ENCODE results near the gene ADAMTSL1.

The ADAMTSL1 gene

DNA sequence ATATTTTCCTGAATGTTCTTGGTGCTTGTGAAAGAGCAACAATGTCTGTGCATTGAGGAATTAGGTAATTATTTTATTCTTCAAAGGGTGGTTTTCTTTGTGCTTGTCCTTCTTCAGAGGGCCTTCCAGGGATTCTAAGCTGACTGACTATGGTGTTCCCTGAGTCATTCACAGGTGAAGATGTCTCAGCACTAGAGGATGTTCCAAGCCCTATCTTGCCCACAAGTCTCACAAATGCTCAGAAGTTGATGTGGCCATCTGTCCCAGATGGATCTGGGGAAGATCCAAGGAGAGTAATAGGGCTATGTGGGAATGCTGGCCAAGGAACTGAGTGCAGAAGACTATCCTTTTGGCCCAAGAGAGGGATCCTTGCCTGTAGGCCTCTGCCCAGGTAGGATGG lies 120.9 kb downstream of the ADAMTSL1 start:
- H3K4me3 ChIP-seq (ENCODE audit: low read depth in 1 of 2, low read length in 2 of 2), result no peak overlapping the region

GRCh38 chr9:18595597-18595996 lies 121.6 kb downstream of the ADAMTSL1 start:
- Histone ChIP-seq H3K36me3 (ENCODE audit: insufficient read depth, low read length) (no peaks in the 10 kb centered on the region), H3K4me3 (ENCODE audit: low read depth in 1 of 2, low read length in 2 of 2) (no peak overlapping the region), H3K27ac (ENCODE audit: low read depth, low read length) (no peak overlapping the region), H3K9ac (ENCODE audit: low read length) (no peak overlapping the region), H3K9me3 (ENCODE audit: low read length) (no peaks in the 10 kb centered on the region), H3K4me1 (ENCODE audit: insufficient read depth, low read length) (no peaks in the 10 kb centered on the region), H3K27me3 (ENCODE audit: control insufficient read depth in 1 of 2, insufficient read depth in 2 of 2, low read length in 2 of 2) (no peaks in the 10 kb centered on the region)

More for the DNA sequence above, 120.9 kb downstream of the ADAMTSL1 start:
- no peak overlapping the region for H3K9ac ChIP-seq (ENCODE audit: low read length)
- H3K36me3 ChIP-seq (ENCODE audit: insufficient read depth, low read length), result no peaks in the 10 kb centered on the region
- H3K4me1 ChIP-seq (ENCODE audit: insufficient read depth, low read length), result no peaks in the 10 kb centered on the region
- H3K27ac ChIP-seq (ENCODE audit: low read depth, low read length), result no peak overlapping the region
- H3K9me3 ChIP-seq (ENCODE audit: low read length), result no peaks in the 10 kb centered on the region
- H3K27me3 ChIP-seq (ENCODE audit: control insufficient read depth in 1 of 2, insufficient read depth in 2 of 2, low read length in 2 of 2), result no peaks in the 10 kb centered on the region

DNA sequence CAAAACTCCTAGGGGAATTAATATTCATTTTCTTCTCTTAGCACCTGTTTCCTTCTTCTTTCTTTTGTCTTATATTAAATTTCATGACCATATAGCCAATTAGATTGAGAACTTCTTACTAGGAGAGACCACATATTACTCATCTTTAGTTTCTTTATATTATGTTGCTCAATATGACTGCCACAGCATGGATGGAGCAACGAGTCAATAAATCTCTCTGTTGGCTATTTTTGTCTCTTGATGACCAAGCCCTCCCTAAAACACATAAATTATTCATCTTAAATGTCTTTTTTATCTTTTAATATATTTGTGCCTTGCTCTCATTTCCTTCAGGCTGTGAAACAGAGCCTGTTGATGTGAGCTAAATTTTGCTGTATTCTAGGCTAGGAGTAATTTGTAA lies 123.0 kb downstream of the ADAMTSL1 start:
- Histone ChIP-seq H3K9me3 (ENCODE audit: low read length) (no peaks in the 10 kb centered on the region), H3K27me3 (ENCODE audit: control insufficient read depth in 1 of 2, insufficient read depth in 2 of 2, low read length in 2 of 2) (no peaks in the 10 kb centered on the region), H3K36me3 (ENCODE audit: insufficient read depth, low read length) (no peaks in the 10 kb centered on the region), H3K4me3 (ENCODE audit: low read depth in 1 of 2, low read length in 2 of 2) (no peak overlapping the region), H3K4me1 (ENCODE audit: insufficient read depth, low read length) (no peaks in the 10 kb centered on the region), H3K9ac (ENCODE audit: low read length) (no peak overlapping the region), H3K27ac (ENCODE audit: low read depth, low read length) (no peak overlapping the region)

GRCh38 chr9:18598969-18599368 lies 125.0 kb downstream of the ADAMTSL1 start:
- no peak overlapping the region for H3K27ac ChIP-seq (ENCODE audit: low read depth, low read length)

GRCh38 chr9:18601026-18601425 lies 127.1 kb downstream of the ADAMTSL1 start:
- Histone ChIP-seq H3K9me3 (ENCODE audit: low read length) (no peaks in the 10 kb centered on the region), H3K27me3 (ENCODE audit: control insufficient read depth in 1 of 2, insufficient read depth in 2 of 2, low read length in 2 of 2) (no peaks in the 10 kb centered on the region), H3K9ac (ENCODE audit: low read length) (no peak overlapping the region), H3K4me1 (ENCODE audit: insufficient read depth, low read length) (peaks cover 14% of the 10 kb centered on the region), H3K4me3 (ENCODE audit: low read depth in 1 of 2, low read length in 2 of 2) (no peak overlapping the region), H3K27ac (ENCODE audit: low read depth, low read length) (no peak overlapping the region), H3K36me3 (ENCODE audit: insufficient read depth, low read length) (no peaks in the 10 kb centered on the region)

More at GRCh38 chr9:18598969-18599368, 125.0 kb downstream of the ADAMTSL1 start:
- Histone ChIP-seq H3K9me3 (ENCODE audit: low read length) (no peaks in the 10 kb centered on the region), H3K27me3 (ENCODE audit: control insufficient read depth in 1 of 2, insufficient read depth in 2 of 2, low read length in 2 of 2) (no peaks in the 10 kb centered on the region), H3K4me3 (ENCODE audit: low read depth in 1 of 2, low read length in 2 of 2) (no peak overlapping the region), H3K36me3 (ENCODE audit: insufficient read depth, low read length) (no peaks in the 10 kb centered on the region), H3K4me1 (ENCODE audit: insufficient read depth, low read length) (no peaks in the 10 kb centered on the region), H3K9ac (ENCODE audit: low read length) (no peak overlapping the region)

GRCh38 chr9:18601956-18602355 lies 128.0 kb downstream of the ADAMTSL1 start:
- Histone ChIP-seq H3K27ac (ENCODE audit: low read depth, low read length) (no peak overlapping the region), H3K36me3 (ENCODE audit: insufficient read depth, low read length) (no peaks in the 10 kb centered on the region), H3K27me3 (ENCODE audit: control insufficient read depth in 1 of 2, insufficient read depth in 2 of 2, low read length in 2 of 2) (no peaks in the 10 kb centered on the region), H3K9ac (ENCODE audit: low read length) (no peak overlapping the region), H3K4me3 (ENCODE audit: low read depth in 1 of 2, low read length in 2 of 2) (no peak overlapping the region), H3K9me3 (ENCODE audit: low read length) (no peaks in the 10 kb centered on the region), H3K4me1 (ENCODE audit: insufficient read depth, low read length) (peaks cover 23% of the 10 kb centered on the region)

GRCh38 chr9:18604767-18605730 lies 131.1 kb downstream of the ADAMTSL1 start:
- no peak overlapping the region for H3K9ac ChIP-seq (ENCODE audit: low read length)
- H3K9me3 ChIP-seq (ENCODE audit: low read length), result no peaks in the 10 kb centered on the region
- peak overlapping the region; percentile 27 for H3K27ac ChIP-seq (ENCODE audit: low read depth, low read length)
- no peaks in the 10 kb centered on the region for H3K36me3 ChIP-seq (ENCODE audit: insufficient read depth, low read length)
- peak overlapping the region in 1 of 2 donors; percentile 20 for H3K4me3 ChIP-seq (ENCODE audit: low read depth in 1 of 2, low read length in 2 of 2)
- no peaks in the 10 kb centered on the region for H3K27me3 ChIP-seq (ENCODE audit: control insufficient read depth in 1 of 2, insufficient read depth in 2 of 2, low read length in 2 of 2)
- H3K4me1 ChIP-seq (ENCODE audit: insufficient read depth, low read length), result peaks cover 23% of the 10 kb centered on the region

DNA sequence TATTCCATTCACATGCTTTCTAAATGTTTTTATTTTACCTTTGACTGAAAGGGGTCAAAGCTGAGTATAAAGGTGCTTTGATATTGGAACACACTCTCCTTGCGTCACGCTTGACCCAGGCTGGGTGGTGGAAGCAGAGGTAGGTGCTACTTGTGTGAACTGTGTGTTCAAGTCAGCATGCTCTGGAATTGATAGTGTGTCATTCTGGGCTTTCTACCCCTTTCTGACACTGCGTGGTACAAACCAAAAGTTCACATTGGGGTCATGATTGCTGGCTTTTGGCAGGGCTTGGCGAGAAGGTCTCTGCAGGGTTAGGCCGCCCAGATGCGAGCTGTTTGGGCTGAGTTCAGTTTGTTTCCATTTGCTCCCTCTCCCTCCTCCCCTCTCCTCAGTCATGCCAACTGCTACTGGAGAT lies 131.8 kb downstream of the ADAMTSL1 start:
- H3K4me3 ChIP-seq (ENCODE audit: low read depth in 1 of 2, low read length in 2 of 2), result peak overlapping the region in 1 of 2 donors; percentile 20
- no peaks in the 10 kb centered on the region for H3K9me3 ChIP-seq (ENCODE audit: low read length)
- no peak overlapping the region for H3K9ac ChIP-seq (ENCODE audit: low read length)
- H3K27me3 ChIP-seq (ENCODE audit: control insufficient read depth in 1 of 2, insufficient read depth in 2 of 2, low read length in 2 of 2), result no peaks in the 10 kb centered on the region
- H3K36me3 ChIP-seq (ENCODE audit: insufficient read depth, low read length), result no peaks in the 10 kb centered on the region
- H3K27ac ChIP-seq (ENCODE audit: low read depth, low read length), result peak overlapping the region; percentile 27
- H3K4me1 ChIP-seq (ENCODE audit: insufficient read depth, low read length), result peaks cover 27% of the 10 kb centered on the region

- H3K27me3 ChIP-seq (ENCODE audit: control insufficient read depth in 1 of 2, insufficient read depth in 2 of 2, low read length in 2 of 2), result no peaks in the 10 kb centered on the region
- no peak overlapping the region for H3K9ac ChIP-seq (ENCODE audit: low read length)
- no peak overlapping the region for H3K27ac ChIP-seq (ENCODE audit: low read depth, low read length)
- H3K4me1 ChIP-seq (ENCODE audit: insufficient read depth, low read length), result peaks cover 32% of the 10 kb centered on the region
- no peaks in the 10 kb centered on the region for H3K9me3 ChIP-seq (ENCODE audit: low read length)
- H3K4me3 ChIP-seq (ENCODE audit: low read depth in 1 of 2, low read length in 2 of 2), result peak overlapping the region in 1 of 2 donors; percentile 20
- no peaks in the 10 kb centered on the region for H3K36me3 ChIP-seq (ENCODE audit: insufficient read depth, low read length)
These were observed 132.3 kb downstream of the ADAMTSL1 start for GRCh38 chr9:18606281-18606680.

DNA sequence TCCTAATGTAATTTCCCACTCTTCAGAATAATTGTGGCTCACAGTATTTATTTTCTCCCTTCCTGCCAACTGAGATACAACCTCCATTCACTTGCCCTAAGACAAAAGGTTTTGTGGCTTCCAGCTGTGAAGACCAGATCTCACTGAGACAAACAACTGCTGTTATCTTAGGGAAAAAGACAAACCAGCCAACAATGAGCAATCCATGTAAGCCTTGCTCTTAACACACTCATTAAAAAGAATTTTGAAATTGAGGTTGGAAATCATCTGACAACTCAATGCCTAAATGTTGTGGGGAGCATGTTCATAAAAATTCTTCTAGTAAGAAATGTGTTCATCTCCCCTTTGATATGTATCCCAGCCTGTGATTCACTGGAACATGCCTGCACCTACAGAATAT lies 132.9 kb downstream of the ADAMTSL1 start:
- Histone ChIP-seq H3K9me3 (ENCODE audit: low read length) (no peaks in the 10 kb centered on the region), H3K27me3 (ENCODE audit: control insufficient read depth in 1 of 2, insufficient read depth in 2 of 2, low read length in 2 of 2) (no peaks in the 10 kb centered on the region), H3K27ac (ENCODE audit: low read depth, low read length) (no peak overlapping the region), H3K36me3 (ENCODE audit: insufficient read depth, low read length) (no peaks in the 10 kb centered on the region), H3K9ac (ENCODE audit: low read length) (no peak overlapping the region), H3K4me3 (ENCODE audit: low read depth in 1 of 2, low read length in 2 of 2) (no peak overlapping the region), H3K4me1 (ENCODE audit: insufficient read depth, low read length) (peaks cover 37% of the 10 kb centered on the region)

- Histone ChIP-seq H3K36me3 (ENCODE audit: insufficient read depth, low read length) (no peaks in the 10 kb centered on the region), H3K4me3 (ENCODE audit: low read depth in 1 of 2, low read length in 2 of 2) (no peak overlapping the region), H3K27me3 (ENCODE audit: control insufficient read depth in 1 of 2, insufficient read depth in 2 of 2, low read length in 2 of 2) (no peaks in the 10 kb centered on the region), H3K27ac (ENCODE audit: low read depth, low read length) (no peak overlapping the region), H3K9me3 (ENCODE audit: low read length) (no peaks in the 10 kb centered on the region), H3K9ac (ENCODE audit: low read length) (no peak overlapping the region), H3K4me1 (ENCODE audit: insufficient read depth, low read length) (peaks cover 37% of the 10 kb centered on the region)
These were observed 134.4 kb downstream of the ADAMTSL1 start for GRCh38 chr9:18608371-18608770.

GRCh38 chr9:18610956-18611355 lies 137.0 kb downstream of the ADAMTSL1 start:
- H3K36me3 ChIP-seq (ENCODE audit: insufficient read depth, low read length), result no peaks in the 10 kb centered on the region
- no peaks in the 10 kb centered on the region for H3K9me3 ChIP-seq (ENCODE audit: low read length)
- H3K9ac ChIP-seq (ENCODE audit: low read length), result no peak overlapping the region
- H3K4me1 ChIP-seq (ENCODE audit: insufficient read depth, low read length), result peaks cover 23% of the 10 kb centered on the region
- H3K27me3 ChIP-seq (ENCODE audit: control insufficient read depth in 1 of 2, insufficient read depth in 2 of 2, low read length in 2 of 2), result no peaks in the 10 kb centered on the region
- H3K4me3 ChIP-seq (ENCODE audit: low read depth in 1 of 2, low read length in 2 of 2), result no peak overlapping the region
- no peak overlapping the region for H3K27ac ChIP-seq (ENCODE audit: low read depth, low read length)
